Smooth muscle cell (in vitro differentiated cells): Measurements from ENCODE around the gene ERAP2. TPM values are rescaled to one million over a fixed set of nuclear protein-coding genes. Genes with fewer than 3 reads are reported as not detected.

Experiments used
- DNase-seq: peaks from one replicate; lab custom pipeline; 2025; ENCODE audit not compliant: unreplicated experiment; lab: John Stamatoyannopoulos, UW
- H2AFZ ChIP-seq: fragments of 200-600 bp; sonication (generic); 2 replicates; pipeline ENCODE4 v1.6.0; 2016; ENCODE audit warnings: antibody characterized with exemption, low read depth, mild to moderate bottlenecking
- H3F3A ChIP-seq: fragments of 200-600 bp; sonication (generic); 2 replicates; pipeline ENCODE4 v1.6.0; 2017; ENCODE audit warnings: antibody characterized with exemption, low read depth
- H3K27ac ChIP-seq: fragments of 200-600 bp; sonication (generic); 2 replicates; pipeline ENCODE4 v1.5.1; 2016; ENCODE audit warnings: low read depth, mild to moderate bottlenecking
- H3K27me3 ChIP-seq: fragments of 200-600 bp; sonication (generic); 2 replicates; pipeline ENCODE4 v1.6.1; 2016; ENCODE audit warnings: low read depth, mild to moderate bottlenecking
- H3K36me3 ChIP-seq: fragments of 200-600 bp; sonication (generic); 2 replicates; pipeline ENCODE4 v1.5.1; 2016; ENCODE audit warnings: low read depth
- H3K4me1 ChIP-seq: fragments of 200-600 bp; sonication (generic); 2 replicates; pipeline ENCODE4 v1.5.1; 2016; ENCODE audit warnings: low read depth
- H3K4me2 ChIP-seq: fragments of 200-600 bp; sonication (generic); 2 replicates; pipeline ENCODE4 v1.6.0; 2016; ENCODE audit warnings: mild to moderate bottlenecking
- H3K4me3 ChIP-seq: fragments of 200-600 bp; sonication (generic); 2 replicates; pipeline ENCODE4 v1.5.1; 2016; ENCODE audit warnings: mild to moderate bottlenecking
- H3K79me2 ChIP-seq: fragments of 200-600 bp; sonication (generic); 2 replicates; pipeline ENCODE4 v1.6.0; 2016; ENCODE audit warnings: low read depth, mild to moderate bottlenecking
- H3K9ac ChIP-seq: fragments of 200-600 bp; sonication (generic); 2 replicates; pipeline ENCODE4 v1.6.0; 2016; ENCODE audit warnings: low read depth
- H3K9me3 ChIP-seq: fragments of 200-600 bp; sonication (generic); replicated peaks from 2 replicates; pipeline ENCODE4 v1.5.1; 2016; ENCODE audit warnings: low read depth
- H4K20me1 ChIP-seq: fragments of 200-600 bp; sonication (generic); 2 replicates; pipeline ENCODE4 v1.6.0; 2016; ENCODE audit warnings: low read depth
- CTCF ChIP-seq: fragments of 200-600 bp; sonication (generic); IDR thresholded peaks from 2 replicates; pipeline ENCODE4 v1.5.1; 2017; ENCODE audit warnings: borderline replicate concordance, mild to moderate bottlenecking, antibody characterized with exemption; ENCODE audit not compliant: insufficient read depth, poor library complexity, severe bottlenecking
- WGBS: methylation state at CpG from one replicate; pipeline ENCODE4 v1.1.7; 2016; ENCODE audit warnings: low lambda C conversion rate; 5-methylcytosine and 5-hydroxymethylcytosine counted together
- polyA plus RNA-seq: library from polyadenylated mRNA; unstranded; fragments of >200 nt; fragmentation: Nextera tagmentation; extraction: Ambion mirVana; gene quantifications from 2 replicates; pipeline ENCODE4 v1.2.1, GENCODE V29; 2016
- total RNA-seq: library from RNA; depleted of rRNA; stranded (reverse); fragments of >200 nt; gene quantifications from 2 replicates; pipeline ENCODE4 v1.2.3, GENCODE V29; 2014

ERAP2 gene
- total and polyA plus RNA-seq, 2 experiments from 2014 or later: 0.72 TPM; not detected in 1

GRCh38 chr5:96861076-96861475 is 15.2 kb upstream of the ERAP2 start:
- Histone ChIP-seq H3K4me1 (no peaks in the 10 kb centered on the region), H3F3A (no peaks in the 10 kb centered on the region), H3K4me2 (no peak overlapping the region), H3K9me3 (no peaks in the 10 kb centered on the region), H3K79me2 (no peaks in the 10 kb centered on the region), H3K36me3 (no peaks in the 10 kb centered on the region), H3K4me3 (no peak overlapping the region), H3K27ac (no peak overlapping the region), H3K27me3 (no peaks in the 10 kb centered on the region), H4K20me1 (no peaks in the 10 kb centered on the region), H2AFZ (no peak overlapping the region), H3K9ac (no peak overlapping the region)
- no peak for TF ChIP-seq CTCF
- 88% methylated on average over 2 of the region's 2 CpGs for WGBS
- no peak for DNase-seq

GRCh38 chr5:96863114-96863513 is 13.2 kb upstream of the ERAP2 start:
- H3K27ac ChIP-seq: no peak overlapping the region
- no peak overlapping the region for H3K9ac ChIP-seq
- no peaks in the 10 kb centered on the region for H3K27me3 ChIP-seq
- DNase-seq: no peak
- no peaks in the 10 kb centered on the region for H3K36me3 ChIP-seq
- no peak overlapping the region for H3K4me2 ChIP-seq
- no peaks in the 10 kb centered on the region for H3K4me1 ChIP-seq
- TF ChIP-seq CTCF: no peak
- H3F3A ChIP-seq: no peaks in the 10 kb centered on the region
- no peaks in the 10 kb centered on the region for H3K79me2 ChIP-seq
- WGBS: 88% methylated on average over 2 of the region's 2 CpGs
- H4K20me1 ChIP-seq: no peaks in the 10 kb centered on the region
- no peak overlapping the region for H3K4me3 ChIP-seq
- H2AFZ ChIP-seq: no peak overlapping the region
- no peaks in the 10 kb centered on the region for H3K9me3 ChIP-seq

GRCh38 chr5:96863949-96864584 is 12.2 kb upstream of the ERAP2 start:
- Histone ChIP-seq H3K4me1 (no peaks in the 10 kb centered on the region), H3K36me3 (no peaks in the 10 kb centered on the region), H2AFZ (no peak overlapping the region), H3K4me3 (no peak overlapping the region), H3K4me2 (no peak overlapping the region), H3K9ac (no peak overlapping the region), H3F3A (no peaks in the 10 kb centered on the region), H3K9me3 (no peaks in the 10 kb centered on the region), H3K27ac (no peak overlapping the region), H4K20me1 (no peaks in the 10 kb centered on the region), H3K27me3 (no peaks in the 10 kb centered on the region), H3K79me2 (no peaks in the 10 kb centered on the region)
- WGBS: 89% methylated on average over 3 of the region's 3 CpGs
- TF ChIP-seq CTCF: no peak
- DNase-seq: no peak

- Histone ChIP-seq H3K9ac (no peak overlapping the region), H3K4me1 (peaks cover 7% of the 10 kb centered on the region), H3F3A (no peaks in the 10 kb centered on the region), H3K27ac (no peak overlapping the region), H3K36me3 (no peaks in the 10 kb centered on the region), H3K4me3 (no peak overlapping the region), H2AFZ (no peak overlapping the region), H4K20me1 (no peaks in the 10 kb centered on the region), H3K9me3 (no peaks in the 10 kb centered on the region), H3K4me2 (no peak overlapping the region), H3K79me2 (no peaks in the 10 kb centered on the region), H3K27me3 (no peaks in the 10 kb centered on the region)
- DNase-seq: no peak
- 92% methylated on average over 1 of the region's 1 CpG for WGBS
- no peak for TF ChIP-seq CTCF
These were observed 11.3 kb upstream of the ERAP2 start for GRCh38 chr5:96864922-96865530.
